Measurements from ENCODE around the gene ZNF407. TPM values are rescaled to one million over a fixed set of nuclear protein-coding genes. Genes with fewer than 3 reads are reported as not detected.

The ZNF407 gene
- total and polyA plus RNA-seq, 4 donors, result 1.9 to 16.5 (median 6.6) TPM

GRCh38 chr18:74562775-74563174 is 34.9 kb upstream of the ZNF407 start:
- H3K27ac ChIP-seq (ENCODE audit: low read depth in 1 of 2, low read length in 2 of 2), result no peak overlapping the region
- no peak overlapping the region for H3K4me3 ChIP-seq (ENCODE audit: low read depth in 1 of 3, low read length in 3 of 3)
- H3K9me3 ChIP-seq (ENCODE audit: control insufficient read depth in 4 of 4, low read length in 3 of 4), result no peaks in the 10 kb centered on the region
- no peaks in the 10 kb centered on the region for H3K27me3 ChIP-seq (ENCODE audit: control insufficient read depth in 4 of 4, insufficient read depth in 4 of 4, low read length in 3 of 4)
- no peak for TF ChIP-seq REST (IDR thresholded peaks at IDR 0.05)
- no peak for TF ChIP-seq ATF3 (IDR thresholded peaks at IDR 0.05)
- no peak for TF ChIP-seq HNF4A (conservative IDR thresholded peaks at IDR 0.05)
- no peak for TF ChIP-seq FOXA1 (IDR thresholded peaks at IDR 0.05)
- no peak for TF ChIP-seq YY1 (IDR thresholded peaks at IDR 0.05)
- TF ChIP-seq ZBTB33 (IDR thresholded peaks at IDR 0.05), result no peak
- TF ChIP-seq MAX (IDR thresholded peaks at IDR 0.05), result no peak
- no peak for TF ChIP-seq FOXA2 (IDR thresholded peaks at IDR 0.05)
- no peak for TF ChIP-seq RXRA (IDR thresholded peaks at IDR 0.05)
- no peak for TF ChIP-seq JUND (IDR thresholded peaks at IDR 0.05)
- no peak for TF ChIP-seq CTCF (IDR thresholded peaks at IDR 0.05; ENCODE audit: low read depth, low read length, missing input control)
- no peak for TF ChIP-seq GABPA (IDR thresholded peaks at IDR 0.05 in 1 of 2, conservative IDR thresholded peaks at IDR 0.05 in 1 of 2)
- TF ChIP-seq EGR1 (IDR thresholded peaks at IDR 0.05; ENCODE audit: low read depth in 2 of 2), result no peak
- TF ChIP-seq SP1 (IDR thresholded peaks at IDR 0.05), result no peak
- no peak for TF ChIP-seq RAD21 (IDR thresholded peaks at IDR 0.05)
- no peak for TF ChIP-seq TAF1 (conservative IDR thresholded peaks at IDR 0.05)
- no peak for TF ChIP-seq NR2F2 (IDR thresholded peaks at IDR 0.05)
- TF ChIP-seq HNF4G (IDR thresholded peaks at IDR 0.05), result no peak
- H3K4me1 ChIP-seq (ENCODE audit: control insufficient read depth in 4 of 4, insufficient read depth in 4 of 4, low read length in 3 of 4), result peaks cover 3 to 16% (median 8%) of the 10 kb centered on the region in 4 donors
- no peak overlapping the region for H3K9ac ChIP-seq (ENCODE audit: low read depth in 1 of 2, low read length in 2 of 2)
- 88% methylated on average over 4 of the region's 4 CpGs for WGBS
- DNase-seq (ENCODE audit: low spot score), result no peak
- H3K36me3 ChIP-seq (ENCODE audit: control insufficient read depth in 4 of 4, insufficient read depth in 3 of 4, low read depth in 1 of 4, low read length in 3 of 4), result peaks cover 2 to 12% (median 4%) of the 10 kb centered on the region in 4 donors
